Effector memory CD8-positive, alpha-beta T cell (primary cell): Measurements from ENCODE around the gene PSMB10.
"Not testable (repeated sequence)": the region's sequence is repeated elsewhere in the genome, so short reads cannot be mapped to it uniquely, and the experiment has no call there.

Experiments used
- ATAC-seq: fragments of 150-1000 bp; cut with Tn5 transposase; replicated peaks from 2 replicates; pipeline ENCODE4 v1.10.0; 2021; ENCODE audit warnings: mild to moderate bottlenecking, moderate library complexity
- DNase-seq, 3 experiments: peaks; one replicate each; pipeline ENCODE4 v3.0.0; 2021
- H3K27ac Mint-ChIP-seq, 2 donors: one replicate each; pipeline ENCODE4 v1.8.0; 2022; ENCODE audit warnings: mild to moderate bottlenecking in 2 of 2, mixed read lengths in 2 of 2, moderate library complexity in 2 of 2
- H3K27me3 Mint-ChIP-seq, 2 donors: one replicate each; pipeline ENCODE4 v1.8.0; 2022; ENCODE audit warnings: mixed read lengths in 2 of 2
- H3K36me3 Mint-ChIP-seq: one replicate; pipeline ENCODE4 v1.8.0; 2022; ENCODE audit warnings: mild to moderate bottlenecking, moderate library complexity, mixed read lengths; ENCODE audit not compliant: insufficient read depth
- H3K4me1 Mint-ChIP-seq, 2 donors: one replicate each; pipeline ENCODE4 v1.8.0; 2022; ENCODE audit warnings: low read depth in 2 of 2, mixed read lengths in 2 of 2
- H3K4me3 Mint-ChIP-seq, 2 donors: one replicate each; pipeline ENCODE4 v1.8.0; 2022; ENCODE audit warnings: mild to moderate bottlenecking in 2 of 2, mixed read lengths in 2 of 2, moderate library complexity in 2 of 2
- H3K9me3 Mint-ChIP-seq, 2 donors: one replicate each; pipeline ENCODE4 v1.8.0; 2022; ENCODE audit warnings: mixed read lengths in 2 of 2
- total RNA-seq, 9 experiments: gene quantifications; one replicate each; lab custom pipeline; 2026; lab: John Stamatoyannopoulos, UW

Gene PSMB10
- total RNA-seq: 24.1 to 52.7 (median 30.5) reads per million in 9 experiments

- Mint-ChIP-seq H3K4me3 (peak within 1 kb of the TSS; percentile 100), H3K27me3 (no peaks in the 10 kb centered on the region), H3K9me3 (no peaks in the 10 kb centered on the region), H3K36me3 (peaks cover 46% of the 10 kb centered on the region), H3K4me1 (peaks cover 30 to 33% of the 10 kb centered on the region in 2 donors), H3K27ac (peak within 1 kb of the TSS; percentile 92 to 98)
- ATAC-seq: peak; percentile 1
- DNase-seq: peak in 2 of 3 experiments; percentile 13 to 14
Measured at GRCh38 chr16:67936124-67936879, at the start of gene PSMB10. Gene PSMB10, minus strand, starts transcription at chr16:67936850. Its CDS starts 101 bp downstream, at chr16:67936749.

DNA sequence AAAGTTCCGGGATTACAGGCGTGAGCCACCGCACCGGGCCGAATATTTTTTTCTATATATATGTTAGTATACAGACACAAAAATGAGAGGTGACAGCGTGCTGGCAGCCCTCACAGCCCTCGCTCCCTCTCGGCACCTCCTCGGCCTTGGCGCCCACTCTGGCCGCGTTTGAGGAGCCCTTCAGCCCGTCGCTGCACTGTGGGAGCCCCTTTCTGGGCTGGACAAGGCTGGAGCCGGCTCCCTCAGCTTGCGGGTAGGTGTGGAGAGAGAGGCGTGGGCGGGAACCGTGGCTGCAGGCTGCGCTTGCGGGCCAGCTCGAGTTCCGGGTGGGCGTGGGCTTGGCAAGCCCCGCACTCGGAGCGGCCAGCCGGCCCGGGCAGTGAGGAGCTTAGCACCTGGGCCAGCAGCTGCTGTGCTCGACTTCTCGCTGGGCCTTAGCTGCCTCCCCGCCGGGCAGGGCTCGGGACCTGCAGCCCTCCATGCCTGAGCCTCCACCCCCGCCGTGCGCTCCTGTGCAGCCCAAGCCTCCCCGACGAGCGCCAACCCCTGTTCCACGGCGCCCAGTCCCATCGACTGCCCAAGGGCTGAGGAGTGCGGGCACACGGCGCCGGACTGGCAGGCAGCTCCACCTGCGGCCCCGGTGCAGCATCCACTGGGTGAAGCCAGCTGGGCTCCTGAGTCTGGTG lies 45.5 kb upstream of the PSMB10 start:
- Mint-ChIP-seq H3K4me1 (peaks cover 6 to 11% of the 10 kb centered on the region in 2 donors), H3K9me3 (no peaks in the 10 kb centered on the region), H3K27ac (peak overlapping the region in 1 of 2 donors; percentile 54), H3K4me3 (no peak overlapping the region), H3K27me3 (no peaks in the 10 kb centered on the region), H3K36me3 (no peaks in the 10 kb centered on the region)
- ATAC-seq: no peak
- DNase-seq: no peak

GRCh38 chr16:67979955-67980678 lies 43.5 kb upstream of the PSMB10 start, which contains the start of gene DPEP3:
Gene DPEP3, minus strand, starts transcription at chr16:67980499. Its CDS starts 119 bp downstream, at chr16:67980380.
- Mint-ChIP-seq H3K27ac (no peak within 1 kb of the TSS), H3K4me1 (peaks cover 8 to 11% of the 10 kb centered on the region in 2 donors), H3K27me3 (peaks cover 0 to 8% of the 10 kb centered on the region in 2 donors), H3K9me3 (no peaks in the 10 kb centered on the region), H3K4me3 (no peak within 1 kb of the TSS), H3K36me3 (no peaks in the 10 kb centered on the region)
- DNase-seq (no peak), ATAC-seq (no peak)

DNA sequence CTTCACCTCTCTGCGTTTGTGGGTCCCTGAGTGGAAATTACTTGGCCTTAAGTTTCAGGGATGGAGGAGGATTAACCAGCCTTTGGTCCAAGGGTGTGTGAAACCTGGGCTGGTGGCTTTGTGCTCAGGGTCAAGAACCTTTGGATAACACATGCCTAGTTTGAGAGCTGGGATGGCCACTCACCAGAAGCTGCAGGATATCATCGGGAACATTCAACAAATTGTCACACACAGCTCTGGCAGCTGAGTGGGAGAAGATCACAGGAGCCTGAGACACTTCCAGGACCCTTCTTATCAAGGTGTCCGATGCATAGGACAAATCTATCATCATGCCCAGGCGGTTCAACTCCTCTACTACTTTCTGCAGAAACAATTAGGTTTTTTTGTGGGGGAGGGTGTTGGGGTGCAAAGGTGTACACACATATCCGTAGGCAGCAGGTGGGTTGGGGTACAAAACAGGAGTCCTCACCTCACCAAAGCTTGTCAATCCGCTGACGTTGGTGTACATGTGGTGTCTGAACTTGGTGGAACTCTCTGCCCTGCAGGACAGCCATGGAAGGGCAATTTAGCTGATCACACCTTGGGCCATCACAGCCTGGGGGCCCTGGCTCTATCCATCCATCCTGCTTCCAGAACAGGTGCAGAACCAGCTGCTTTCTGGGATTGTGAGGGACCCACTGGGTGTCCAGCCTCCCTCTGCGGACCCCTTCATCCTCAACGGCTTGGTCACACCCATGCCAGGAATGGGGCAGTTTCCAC lies 41.0 kb upstream of the PSMB10 start:
- no peak overlapping the region for H3K4me3 Mint-ChIP-seq
- no peak for ATAC-seq

DNA sequence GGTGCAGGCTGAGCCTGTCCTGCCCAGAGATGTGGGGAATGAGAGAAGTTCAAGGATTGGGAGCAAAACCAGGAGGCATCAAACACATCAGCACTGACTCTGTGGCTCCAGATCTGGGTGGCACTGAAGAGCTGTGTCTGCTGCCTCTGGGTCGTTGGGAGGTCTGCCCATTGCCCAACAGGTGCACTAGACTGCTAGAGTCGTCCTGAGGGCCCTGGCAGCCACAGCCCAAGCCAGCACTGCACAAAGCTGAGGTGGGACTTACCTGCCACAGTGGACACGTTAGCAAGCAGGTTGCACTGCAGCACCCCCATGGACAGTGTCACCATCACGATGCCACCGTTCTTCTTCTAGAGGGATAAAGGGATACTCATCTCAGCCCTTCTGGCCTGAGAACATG lies 40.4 kb upstream of the PSMB10 start:
- Mint-ChIP-seq H3K36me3 (no peaks in the 10 kb centered on the region), H3K9me3 (no peaks in the 10 kb centered on the region), H3K4me3 (no peak overlapping the region), H3K4me1 (peaks cover 0 to 1% of the 10 kb centered on the region in 2 donors), H3K27me3 (peaks cover 0 to 8% of the 10 kb centered on the region in 2 donors), H3K27ac (no peak overlapping the region)
- no peak for ATAC-seq
- DNase-seq: no peak

More for the DNA sequence above, 41.0 kb upstream of the PSMB10 start:
- Mint-ChIP-seq H3K36me3 (no peaks in the 10 kb centered on the region), H3K27me3 (peaks cover 0 to 8% of the 10 kb centered on the region in 2 donors), H3K9me3 (no peaks in the 10 kb centered on the region), H3K27ac (no peak overlapping the region), H3K4me1 (peaks cover 0 to 1% of the 10 kb centered on the region in 2 donors)
- DNase-seq: no peak

GRCh38 chr16:67976205-67976604 lies 39.6 kb upstream of the PSMB10 start:
- Mint-ChIP-seq H3K4me1 (peaks cover 0 to 1% of the 10 kb centered on the region in 2 donors), H3K36me3 (no peaks in the 10 kb centered on the region), H3K4me3 (no peak overlapping the region), H3K27me3 (peaks cover 0 to 8% of the 10 kb centered on the region in 2 donors), H3K27ac (peak overlapping the region in 1 of 2 donors; percentile 79), H3K9me3 (no peaks in the 10 kb centered on the region)
- no peak for DNase-seq
- no peak for ATAC-seq

DNA sequence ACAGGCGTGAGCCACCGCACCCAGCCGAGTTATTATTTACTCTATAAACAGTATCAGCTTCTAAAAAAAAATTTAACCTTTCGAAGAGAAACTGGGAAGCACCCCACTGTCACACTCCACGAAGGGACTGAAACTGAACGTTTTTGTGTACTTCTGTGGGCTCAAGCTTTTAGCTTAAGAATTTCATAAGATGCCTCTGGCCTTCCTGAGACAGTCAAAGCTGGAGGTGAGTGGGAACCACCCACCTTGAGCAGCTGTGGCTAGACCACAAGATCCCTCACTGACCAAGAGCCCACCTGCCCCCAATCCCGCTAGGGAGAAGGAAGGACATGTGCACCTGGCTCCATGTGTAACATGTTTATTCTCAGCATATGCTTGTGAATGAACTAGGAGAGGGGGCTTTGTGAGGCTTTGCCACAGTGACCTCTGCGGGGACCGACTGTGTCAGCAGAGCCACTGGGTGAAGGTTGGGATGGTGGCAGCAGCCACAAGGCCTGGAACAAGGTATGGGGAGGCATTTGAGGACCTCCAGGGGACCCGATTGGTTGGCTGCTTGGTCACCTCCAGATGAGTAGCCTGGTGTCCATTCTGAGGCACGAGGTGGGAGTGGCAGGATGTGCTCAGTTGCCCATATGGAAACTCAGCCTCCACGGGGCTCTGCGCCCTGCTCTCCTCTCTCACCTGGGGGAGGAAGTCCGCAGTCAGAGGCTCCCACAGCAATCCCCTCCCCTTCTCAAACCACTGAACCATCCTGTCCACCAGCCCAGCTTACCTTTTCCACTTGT lies 38.9 kb upstream of the PSMB10 start:
- no peak for DNase-seq
- Mint-ChIP-seq H3K36me3 (no peaks in the 10 kb centered on the region), H3K4me3 (no peak overlapping the region), H3K4me1 (peaks cover 0 to 1% of the 10 kb centered on the region in 2 donors), H3K27ac (no peak overlapping the region), H3K9me3 (no peaks in the 10 kb centered on the region), H3K27me3 (peaks cover 0 to 8% of the 10 kb centered on the region in 2 donors)
- ATAC-seq: no peak

- not testable (repeated sequence) for ATAC-seq, H3K4me3 Mint-ChIP-seq, H3K9me3 Mint-ChIP-seq, H3K27me3 Mint-ChIP-seq, H3K27ac Mint-ChIP-seq, DNase-seq, H3K36me3 Mint-ChIP-seq
- peaks cover 12 to 16% of the 10 kb centered on the region in 2 donors for H3K4me1 Mint-ChIP-seq
Measured at GRCh38 chr16:67972285-67972684, 35.6 kb upstream of the PSMB10 start.

GRCh38 chr16:67971111-67971510 lies 34.5 kb upstream of the PSMB10 start:
- H3K36me3 Mint-ChIP-seq: no peaks in the 10 kb centered on the region
- DNase-seq (no peak), ATAC-seq (no peak)
- H3K4me3 Mint-ChIP-seq: no peak overlapping the region
- H3K9me3 Mint-ChIP-seq: no peaks in the 10 kb centered on the region
- peaks cover 0 to 3% of the 10 kb centered on the region in 2 donors for H3K27me3 Mint-ChIP-seq
- peaks cover 19 to 22% of the 10 kb centered on the region in 2 donors for H3K4me1 Mint-ChIP-seq
- H3K27ac Mint-ChIP-seq: peak overlapping the region in 1 of 2 donors; percentile 30

DNA sequence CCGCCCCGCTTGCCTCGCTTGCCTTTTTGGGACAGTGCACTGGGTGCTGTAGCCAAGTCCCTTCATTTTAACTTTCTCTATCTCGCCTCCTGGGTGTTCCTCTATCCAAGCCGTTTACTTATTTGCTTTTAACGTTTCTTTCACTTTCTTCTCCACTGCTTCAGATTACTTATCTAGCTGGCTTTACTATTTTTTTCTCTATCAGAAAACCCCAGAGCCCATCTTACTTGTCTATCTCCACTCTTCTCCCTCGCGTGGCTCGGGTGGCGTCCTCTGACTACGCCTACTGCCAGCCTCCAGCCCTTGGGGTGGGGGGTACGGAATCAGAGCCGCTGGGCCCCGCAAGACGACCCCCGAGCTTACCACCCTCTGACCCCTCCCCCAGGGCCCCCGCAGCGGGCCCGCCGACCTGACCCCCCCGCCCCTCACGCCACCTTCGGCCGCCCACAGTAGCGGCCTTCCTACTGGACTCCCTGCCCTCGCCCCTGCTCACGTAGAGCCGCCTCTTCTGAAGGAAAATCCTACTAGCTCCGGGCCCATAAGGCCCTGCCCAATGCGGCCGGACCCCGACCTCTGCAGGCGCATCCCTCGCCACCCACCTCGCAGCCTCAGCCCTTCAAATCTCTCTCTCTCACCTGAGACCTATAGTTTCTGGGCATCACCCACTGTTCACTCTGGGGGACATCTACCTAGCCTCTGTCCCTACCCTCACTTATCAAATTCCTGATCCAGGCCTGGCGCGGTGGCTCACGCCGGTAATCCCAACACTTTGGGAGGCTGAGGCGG lies 32.8 kb upstream of the PSMB10 start:
- peak; percentile 4 for ATAC-seq
- H3K4me3 Mint-ChIP-seq: peak overlapping the region; percentile 91 to 92
- DNase-seq: no peak
- peak overlapping the region; percentile 14 to 93 for H3K27ac Mint-ChIP-seq
- no peaks in the 10 kb centered on the region for H3K9me3 Mint-ChIP-seq
- no peaks in the 10 kb centered on the region for H3K36me3 Mint-ChIP-seq
- peaks cover 19 to 21% of the 10 kb centered on the region in 2 donors for H3K4me1 Mint-ChIP-seq
- H3K27me3 Mint-ChIP-seq: no peaks in the 10 kb centered on the region

DNA sequence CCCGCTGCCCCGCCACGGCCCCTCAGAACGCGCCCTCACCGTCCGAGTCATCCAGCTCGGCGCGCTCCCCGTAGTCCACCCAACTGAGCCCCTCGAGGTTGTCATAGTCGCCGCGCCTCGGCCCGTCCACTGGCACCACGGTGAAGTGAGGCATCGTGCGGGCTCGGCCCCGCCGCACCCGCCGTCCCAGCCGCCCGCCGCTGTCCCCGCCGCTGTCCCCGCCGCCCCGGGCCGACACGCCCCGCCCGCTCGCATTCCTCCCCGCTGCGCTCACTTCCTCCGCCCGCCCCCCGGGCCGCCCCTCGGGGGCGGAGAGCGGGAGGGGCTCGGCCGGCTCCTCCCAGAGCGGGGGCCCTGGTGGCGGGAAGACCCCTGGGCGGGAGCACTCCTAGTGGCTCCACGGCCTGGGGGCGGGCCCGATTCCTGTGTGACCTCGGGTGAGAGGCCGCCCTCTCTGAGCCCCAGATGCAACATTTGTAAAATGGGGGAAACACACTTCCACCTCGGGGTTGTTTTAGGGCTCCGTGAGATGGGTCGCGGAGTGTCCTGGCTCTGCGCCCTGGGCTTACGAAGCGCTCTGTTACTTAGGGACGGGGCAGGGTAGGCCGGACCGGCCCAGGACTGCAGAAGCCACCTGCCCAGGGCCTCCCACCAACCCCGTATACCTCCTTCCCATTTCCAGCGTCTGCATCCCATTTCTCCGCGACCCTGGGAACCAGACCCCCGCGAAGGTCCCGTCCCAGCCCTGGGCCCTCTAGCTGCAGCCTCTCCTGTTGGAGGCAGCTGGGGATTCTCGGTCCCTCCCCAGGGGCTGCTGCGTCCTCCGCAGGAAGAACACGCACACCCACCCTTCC lies 32.0 kb upstream of the PSMB10 start, which contains the start of gene SLC12A4:
Gene SLC12A4, minus strand, starts transcription at position 238 of the 854 bp plus-strand sequence. Its CDS starts 84 bp downstream, at position 154.
- H3K27me3 Mint-ChIP-seq: no peaks in the 10 kb centered on the region
- H3K27ac Mint-ChIP-seq: peak within 1 kb of the TSS; percentile 92 to 93
- DNase-seq (peak; percentile 83 to 86 (median 84)), ATAC-seq (peak; percentile 86)
- no peaks in the 10 kb centered on the region for H3K36me3 Mint-ChIP-seq
- H3K9me3 Mint-ChIP-seq: no peaks in the 10 kb centered on the region
- H3K4me3 Mint-ChIP-seq: peak within 1 kb of the TSS; percentile 91 to 92
- peaks cover 19 to 23% of the 10 kb centered on the region in 2 donors for H3K4me1 Mint-ChIP-seq
